HepG2 (cell line): ENCODE measurements around the gene WSB2. TPM values are rescaled to one million over a fixed set of nuclear protein-coding genes. Genes with fewer than 3 reads are reported as not detected.

Experiments
- BORCS8-MEF2B ChIP-seq: sonication (generic); formaldehyde crosslinking; IDR thresholded peaks from 2 replicates; pipeline ENCODE4 v1.8.0; 2022; ENCODE audit warnings: mild to moderate bottlenecking, missing genetic modification reagents
- CCDC6 ChIP-seq: sonication (generic); formaldehyde crosslinking; IDR thresholded peaks from 2 replicates; pipeline ENCODE4 v1.8.1; 2022; ENCODE audit warnings: mild to moderate bottlenecking, missing genetic modification reagents, moderate library complexity
- CTCF ChIP-seq: sonication (generic); formaldehyde crosslinking; IDR thresholded peaks from 2 replicates; pipeline ENCODE4 v1.5.0; 2020; ENCODE audit warnings: mild to moderate bottlenecking, missing genetic modification reagents, moderate library complexity
- ELF3 ChIP-seq: IDR thresholded peaks from 2 replicates; pipeline ENCODE4 v1.6.1; 2016; ENCODE audit warnings: missing genetic modification reagents, missing compliant biosample characterization
- EP300 ChIP-seq, 3 experiments: sonication (generic) in 1 of 3; formaldehyde crosslinking in 1 of 3; IDR thresholded peaks; 2 replicates each; pipeline versions ENCODE4 v1.5.1 to v1.6.1; 2011 to 2020; ENCODE audit warnings: low read depth in 2 of 3, low read length in 2 of 3, borderline replicate concordance in 1 of 3, improper control_type of control experiment in 1 of 3, mild to moderate bottlenecking in 1 of 3, missing genetic modification reagents in 1 of 3, moderate library complexity in 1 of 3
- FOSL2 ChIP-seq: sonication (generic); formaldehyde crosslinking; IDR thresholded peaks from 2 replicates; pipeline ENCODE4 v1.4.0; 2020; ENCODE audit warnings: missing genetic modification reagents
- KDM5A ChIP-seq: fragments of 200-600 bp; sonication (generic); IDR thresholded peaks from 2 replicates; pipeline ENCODE4 v1.7.0; 2018; ENCODE audit warnings: antibody characterized with exemption, mild to moderate bottlenecking, low read length, borderline replicate concordance
- LRRFIP1 ChIP-seq: sonication (generic); formaldehyde crosslinking; conservative IDR thresholded peaks from 2 replicates; pipeline ENCODE4 v1.4.0; 2020; ENCODE audit warnings: missing genetic modification reagents
- MEIS1 ChIP-seq: sonication (generic); formaldehyde crosslinking; IDR thresholded peaks from 2 replicates; pipeline ENCODE4 v1.9.0; 2021; ENCODE audit warnings: mild to moderate bottlenecking, missing genetic modification reagents, moderate library complexity, borderline replicate concordance
- PRDM10 ChIP-seq: sonication (generic); formaldehyde crosslinking; IDR thresholded peaks from 2 replicates; pipeline ENCODE4 v1.4.0; 2020; ENCODE audit warnings: low read depth, missing genetic modification reagents
- TBX3 ChIP-seq: fragments of 450-650 bp; IDR thresholded peaks from 2 replicates; pipeline ENCODE4 v1.6.1; 2017; ENCODE audit warnings: antibody characterized with exemption, mild to moderate bottlenecking, inconsistent platforms, borderline replicate concordance
- TEAD3 ChIP-seq: optimal IDR thresholded peaks from 2 replicates; pipeline ENCODE3; 2016; ENCODE audit warnings: borderline replicate concordance
- THRA ChIP-seq: sonication (generic); formaldehyde crosslinking; IDR thresholded peaks from 2 replicates; pipeline ENCODE4 v1.4.0; 2020; ENCODE audit warnings: missing genetic modification reagents, borderline replicate concordance
- ZNF550 ChIP-seq: sonication (generic); formaldehyde crosslinking; IDR thresholded peaks from 2 replicates; pipeline ENCODE4 v1.4.0; 2020; ENCODE audit warnings: mild to moderate bottlenecking, missing genetic modification reagents, borderline replicate concordance
- ZXDC ChIP-seq: sonication (generic); formaldehyde crosslinking; IDR thresholded peaks from 2 replicates; pipeline ENCODE4 v1.5.0; 2020; ENCODE audit warnings: mild to moderate bottlenecking, missing genetic modification reagents
- polyA plus RNA-seq, 8 experiments: library from polyadenylated mRNA; depleted of rRNA in 3 of 8; stranded (reverse) in 7 of 8; unstranded in 1 of 8; fragments of >200 nt; fragmentation: Illumina TruSeq in 4 of 8; extraction: Trizol in 4 of 8; gene quantifications; 2 replicates each; pipeline versions ENCODE4 v1.2.1 to v1.2.3, GENCODE V29; 2011 to 2016; ENCODE audit warnings: low read depth in 4 of 8, missing spikeins in 1 of 8, mixed read lengths in 1 of 8; ENCODE audit not compliant: insufficient read depth in 1 of 8
- total RNA-seq, 5 experiments: library from RNA; depleted of rRNA; stranded (reverse); fragments of >200 nt; fragmentation: Illumina TruSeq; extraction: Trizol; gene quantifications; 2 replicates each; pipeline ENCODE4 v1.2.3, GENCODE V29; 2016; ENCODE audit warnings: low read depth in 1 of 5

Gene WSB2
- total and polyA plus RNA-seq, 2 of the 13 experiments (the other 11 are each of a cell fraction or from before 2014, with no cell fraction given): 31.0 to 82.8 TPM

- TF ChIP-seq ZXDC (CRISPR knock-in tag): no peak
- TF ChIP-seq PRDM10 (CRISPR knock-in tag): peak; percentile 79; the same call in 1 of the 2 replicates
- TF ChIP-seq MEIS1 (CRISPR knock-in tag): peak; percentile 90; the same call in 1 of the 2 replicates
- no peak for TF ChIP-seq KDM5A
- peak; percentile 99 for TF ChIP-seq TEAD3
- peak; percentile 84 for TF ChIP-seq BORCS8-MEF2B
- peak; percentile 65 to 90; a peak in 3 of 4 replicates for TF ChIP-seq EP300 (IDR thresholded peaks at IDR 0.05; ENCODE audit: low read depth in 2 of 2, low read length in 2 of 2)
- TF ChIP-seq EP300 (CRISPR knock-in tag; IDR thresholded peaks at IDR 0.05; ENCODE audit: borderline replicate concordance): peak; percentile 92
- peak; percentile 100 for TF ChIP-seq FOSL2
- peak; percentile 82 for TF ChIP-seq ELF3 (CRISPR knock-in tag)
- TF ChIP-seq THRA (CRISPR knock-in tag): peak; percentile 94
- peak; percentile 60; the same call in 1 of the 2 replicates for TF ChIP-seq ZNF550 (CRISPR knock-in tag)
- peak; percentile 46 for TF ChIP-seq CTCF (CRISPR knock-in tag)
- TF ChIP-seq TBX3: peak; percentile 88
- TF ChIP-seq CCDC6: peak; percentile 78; the same call in 1 of the 2 replicates
- no peak for TF ChIP-seq LRRFIP1 (CRISPR knock-in tag)
Measured at GRCh38 chr12:118052324-118053070, 8.5 kb downstream of the WSB2 start (continued).
